HG03521 (cell line): ENCODE results near the gene ORAI2.
A peak's percentile ranks its signal among the peaks of the same experiment; 100 is the strongest.
"Not testable (repeated sequence)": the region's sequence is repeated elsewhere in the genome, so short reads cannot be mapped to it uniquely, and the experiment has no call there.

Experiments
- ATAC-seq: cut with Tn5 transposase; IDR thresholded peaks from one replicate; pipeline ENCODE4 v1.9.1; 2021; ENCODE audit warnings: mild to moderate bottlenecking, moderate library complexity; ENCODE audit not compliant: unreplicated experiment

The ORAI2 gene

DNA sequence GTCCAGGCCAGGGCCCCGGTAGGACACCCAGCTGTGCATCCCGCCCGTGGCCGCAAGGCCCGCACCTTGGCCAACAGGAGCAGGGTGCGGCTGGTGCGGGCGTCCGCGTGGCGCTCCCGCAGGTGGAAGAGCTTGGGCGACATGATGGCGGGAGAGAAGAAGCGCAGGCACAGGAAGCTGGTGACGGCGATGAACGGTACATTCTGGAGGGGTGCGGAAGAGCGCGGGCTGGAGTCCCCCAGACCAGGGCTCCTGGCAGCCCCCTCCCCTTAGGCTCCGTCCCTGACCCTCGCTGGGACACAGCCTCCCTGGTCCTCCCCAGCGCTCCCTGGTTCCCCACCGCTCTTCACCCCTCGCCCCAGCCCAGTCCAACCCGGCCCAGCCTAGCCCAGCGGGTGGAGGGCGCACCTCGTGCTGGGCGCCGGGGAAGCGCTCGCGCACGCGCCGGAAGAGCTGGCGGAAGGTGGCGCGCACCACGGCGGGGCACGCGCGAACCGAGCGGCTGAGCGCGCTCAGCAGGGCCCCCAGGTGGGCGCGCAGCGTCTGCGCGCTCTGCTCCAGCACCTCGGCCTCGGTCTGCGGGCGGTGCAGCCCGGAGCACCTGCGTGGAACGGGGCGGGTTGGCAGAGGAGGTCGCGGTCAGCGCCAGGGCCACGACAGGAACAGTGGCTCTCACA, 61.2 kb downstream of the ORAI2 start:
- ATAC-seq = peak; percentile 66

DNA sequence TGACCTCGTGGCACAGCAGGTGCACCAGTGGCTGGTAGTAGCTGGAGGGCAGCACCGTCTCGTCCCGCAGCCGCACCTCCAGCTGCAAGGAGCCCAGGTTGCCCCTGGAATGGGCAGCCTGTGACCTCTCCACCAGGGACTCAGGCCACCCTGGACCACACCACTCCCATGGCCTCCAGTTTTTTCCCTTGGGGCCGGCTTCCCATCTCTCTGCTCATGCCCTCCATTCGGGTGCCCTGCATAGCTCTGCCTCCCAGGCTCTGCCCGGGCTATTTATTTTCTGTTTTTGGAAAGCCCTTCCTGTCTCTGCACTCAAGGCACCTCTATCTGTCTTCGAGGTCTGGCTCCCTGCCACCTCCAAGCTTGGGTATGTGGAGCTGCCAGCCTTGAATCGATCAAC, 63.5 kb downstream of the ORAI2 start:
- ATAC-seq = not testable (repeated sequence)

DNA sequence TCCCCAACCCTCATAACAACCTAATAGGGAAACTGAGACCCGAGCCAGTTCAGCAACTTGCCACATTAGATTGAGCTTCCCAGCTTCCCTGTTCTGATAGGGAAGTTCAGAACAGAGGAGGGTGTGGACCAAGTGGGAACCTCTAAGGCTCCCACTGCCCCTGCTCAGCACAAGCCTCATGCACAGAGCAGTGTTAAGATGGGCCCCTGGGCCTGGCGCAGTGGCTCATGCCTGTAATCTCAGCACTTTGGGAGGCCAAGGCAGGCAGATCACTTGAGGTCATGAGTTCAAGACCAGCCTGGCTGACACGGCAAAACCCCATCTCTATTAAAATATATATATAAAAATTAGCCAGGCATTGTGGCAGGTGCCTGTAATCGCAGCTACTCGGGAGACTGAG, 63.9 kb downstream of the ORAI2 start:
- ATAC-seq = not testable (repeated sequence)

DNA sequence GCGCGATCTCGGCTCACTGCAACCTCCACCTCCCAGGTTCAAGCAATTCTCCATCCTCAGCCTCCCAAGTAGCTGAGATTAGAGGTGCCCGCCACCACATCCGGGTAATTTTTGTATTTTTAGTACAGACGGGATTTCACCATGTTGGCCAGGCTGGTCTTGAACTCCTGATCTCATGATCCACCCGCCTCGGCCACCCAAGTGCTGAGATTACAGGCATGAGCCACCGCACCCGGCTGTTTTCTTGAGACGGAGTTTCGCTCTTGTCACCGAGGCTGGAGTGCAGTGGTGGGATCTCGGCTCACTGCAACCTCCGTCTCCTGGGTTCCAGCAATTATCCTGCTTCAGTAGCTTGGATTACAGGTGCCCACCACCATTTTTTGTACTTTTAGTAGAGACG, 64.9 kb downstream of the ORAI2 start:
- ATAC-seq = not testable (repeated sequence)

DNA sequence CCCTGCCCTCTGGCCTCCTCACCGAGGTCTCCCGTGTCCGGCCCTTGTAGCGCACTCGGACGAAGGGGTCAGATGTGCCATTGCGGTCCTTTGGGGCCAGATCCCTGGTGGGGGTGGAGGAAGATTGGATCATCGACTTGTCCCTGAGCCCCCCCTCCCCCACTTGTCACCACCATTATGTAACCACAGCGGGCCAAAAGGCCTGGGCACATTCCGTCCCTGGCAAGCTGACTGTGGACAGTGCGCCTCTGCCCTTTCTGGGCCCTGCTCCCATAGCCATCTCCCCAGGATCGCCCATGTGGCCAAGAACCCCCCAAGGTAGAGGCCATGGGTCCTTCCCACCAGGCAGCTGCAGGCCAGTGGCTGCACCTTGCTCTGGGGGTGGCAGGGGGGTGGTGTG, 69.8 kb downstream of the ORAI2 start:
- not testable (repeated sequence) for ATAC-seq

DNA sequence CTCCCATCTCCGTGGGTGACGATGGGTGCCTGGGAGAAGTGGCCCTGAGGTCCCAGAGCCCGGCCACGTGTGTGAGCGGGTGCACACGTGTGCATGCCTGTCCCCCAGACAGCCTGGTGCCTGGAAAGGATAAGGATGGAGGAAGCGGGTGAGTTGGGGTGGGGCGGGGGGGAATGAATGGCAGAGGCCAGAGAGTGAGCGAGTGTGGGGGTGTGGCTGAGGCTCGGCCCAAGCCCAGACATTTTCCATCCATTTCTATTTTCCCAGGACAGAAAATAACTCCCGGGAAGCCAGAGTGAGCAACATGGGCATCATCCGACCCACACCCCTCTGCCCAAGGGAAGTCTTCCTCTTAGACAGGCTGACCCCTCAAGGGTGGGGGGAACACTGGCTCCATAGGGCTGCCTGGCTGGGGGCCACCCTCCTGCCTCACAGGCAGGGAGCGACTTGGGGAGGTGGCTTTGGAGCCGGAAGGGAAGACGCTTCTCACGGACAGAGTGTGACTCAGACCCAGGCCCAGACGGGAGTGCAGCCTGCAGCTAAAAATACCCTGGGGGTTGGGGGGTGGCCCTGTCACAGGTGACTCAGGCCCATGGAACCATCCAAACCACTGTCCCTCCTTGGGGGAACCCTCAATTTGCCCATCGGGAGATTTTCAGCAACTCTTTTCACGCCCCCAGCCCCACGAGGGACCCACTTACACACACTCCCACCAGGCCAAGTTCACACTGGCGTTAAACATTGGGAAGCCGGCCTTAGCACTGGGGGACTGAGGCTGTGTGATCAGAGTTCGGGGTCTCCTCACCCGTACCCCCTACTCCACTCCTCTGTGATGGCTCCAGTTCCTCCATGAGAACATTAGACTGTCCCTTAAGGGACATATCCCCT, 72.2 kb downstream of the ORAI2 start:
- not testable (repeated sequence) for ATAC-seq
